K562 (cell line): ENCODE measurements around the gene HSPA2. TPM values are rescaled to one million over a fixed set of nuclear protein-coding genes. Genes with fewer than 3 reads are reported as not detected.

Source experiments
- ARID2 ChIP-seq: fragments of 450-650 bp; IDR thresholded peaks from 2 replicates; pipeline ENCODE4 v1.6.1; 2017; ENCODE audit warnings: antibody characterized with exemption, mild to moderate bottlenecking
- ATF1 ChIP-seq, 2 experiments: fragments of 450-650 bp in 1 of 2; IDR thresholded peaks; 2 replicates each; pipeline ENCODE4 v1.6.1; 2016; ENCODE audit warnings: missing compliant biosample characterization in 1 of 2, missing genetic modification characterization in 1 of 2
- CBFA2T2 ChIP-seq: fragments of 450-650 bp; conservative IDR thresholded peaks from 2 replicates; pipeline ENCODE4 v1.6.1; 2017; ENCODE audit warnings: mild to moderate bottlenecking
- CC2D1A ChIP-seq: fragments of 450-650 bp; IDR thresholded peaks from 2 replicates; pipeline ENCODE4 v1.6.1; 2017; ENCODE audit warnings: mild to moderate bottlenecking
- ELF4 ChIP-seq: fragments of 450-650 bp; formaldehyde crosslinking; IDR thresholded peaks from 2 replicates; pipeline ENCODE4 v1.4.0; 2022; ENCODE audit warnings: missing genetic modification characterization
- HCFC1 ChIP-seq: IDR thresholded peaks from 2 replicates; pipeline ENCODE4 v1.6.1; 2012; ENCODE audit warnings: low read depth, low read length, improper control_type of control experiment
- HDAC6 ChIP-seq: IDR thresholded peaks from 2 replicates; pipeline ENCODE4 v1.6.1; 2012; ENCODE audit warnings: low read depth, mild to moderate bottlenecking, control low read depth, inconsistent platforms, low read length, moderate library complexity
- KLF16 ChIP-seq: IDR thresholded peaks from 2 replicates; pipeline ENCODE4 v1.6.1; 2016; ENCODE audit warnings: antibody characterized with exemption
- NR2C2 ChIP-seq, 2 experiments: fragments of 200-800 bp in 1 of 2; sonication (Bioruptor generic) in 1 of 2; sonication (generic) in 1 of 2; formaldehyde crosslinking in 1 of 2; IDR thresholded peaks; 2 replicates each; pipeline versions ENCODE4 v1.6.1 to v1.8.0; 2016 to 2022; ENCODE audit warnings: mild to moderate bottlenecking in 1 of 2, missing compliant biosample characterization in 1 of 2, missing genetic modification characterization in 1 of 2, missing genetic modification reagents in 1 of 2
- TRIM28 ChIP-seq: fragments of 450-650 bp; IDR thresholded peaks from 2 replicates; pipeline ENCODE4 v1.6.1; 2017
- ZBED1 ChIP-seq: IDR thresholded peaks from 2 replicates; pipeline ENCODE4 v1.6.1; 2014
- ZNF41 ChIP-seq: fragments of 250-450 bp; sonication (Bioruptor Pico); conservative IDR thresholded peaks from 2 replicates; pipeline ENCODE4 v1.4.0; 2020; ENCODE audit warnings: mild to moderate bottlenecking
- ZNF644 ChIP-seq: fragments of 200-800 bp; sonication (Bioruptor generic); IDR thresholded peaks from 2 replicates; pipeline ENCODE4 v1.6.1; 2016; ENCODE audit warnings: low read depth, missing genetic modification characterization, missing compliant biosample characterization
- ZNF707 ChIP-seq: fragments of 250-450 bp; sonication (Bioruptor Pico); conservative IDR thresholded peaks from 2 replicates; pipeline ENCODE4 v1.8.0; 2022; ENCODE audit warnings: inconsistent platforms, mild to moderate bottlenecking, moderate library complexity
- ZNF785 ChIP-seq: fragments of 250-450 bp; sonication (Bioruptor Pico); IDR thresholded peaks from 2 replicates; pipeline ENCODE4 v1.4.0; 2020; ENCODE audit warnings: mild to moderate bottlenecking
- polyA plus RNA-seq, 8 experiments: library from polyadenylated mRNA; depleted of rRNA in 4 of 8; stranded (reverse) in 5 of 8; unstranded in 3 of 8; fragments of >200 nt; fragmentation: Nextera tagmentation in 2 of 8; fragmentation: Illumina TruSeq in 1 of 8; extraction: Ambion mirVana in 2 of 8; extraction: Trizol in 1 of 8; gene quantifications; 2 replicates each; pipeline versions ENCODE4 v1.2.1 to v1.2.3, GENCODE V29; 2011 to 2014; ENCODE audit warnings: inconsistent platforms in 1 of 8, missing spikeins in 1 of 8
- total RNA-seq, 7 experiments: library from RNA; depleted of rRNA in 6 of 7; stranded (reverse); fragments of >200 nt in 6 of 7; fragmentation: Illumina TruSeq in 2 of 7; extraction: Trizol in 2 of 7; gene quantifications; 2 replicates each; pipeline versions ENCODE4 v1.2.1 to v1.2.3, GENCODE V29; 2011 to 2021; ENCODE audit warnings: low replicate concordance in 1 of 7
- TF ChIP-seq, protein P1 (sequence below): sonication (generic); formaldehyde crosslinking; IDR thresholded peaks from 2 replicates; pipeline ENCODE4 v1.9.0; 2022; ENCODE audit warnings: mild to moderate bottlenecking, missing genetic modification reagents
- TF ChIP-seq, protein P2 (sequence below): sonication (generic); formaldehyde crosslinking; IDR thresholded peaks from 2 replicates; pipeline ENCODE4 v1.5.0; 2020; ENCODE audit warnings: missing genetic modification reagents
- TF ChIP-seq, protein P3 (sequence below): sonication (generic); formaldehyde crosslinking; IDR thresholded peaks from 2 replicates; pipeline ENCODE4 v1.8.0; 2022; ENCODE audit warnings: mild to moderate bottlenecking, missing genetic modification reagents
- TF ChIP-seq, protein P4 (sequence below): fragments of 250-450 bp; sonication (Bioruptor Pico); IDR thresholded peaks from 2 replicates; pipeline ENCODE4 v1.5.0; 2020; ENCODE audit warnings: mild to moderate bottlenecking
- TF ChIP-seq, protein P5 (sequence below): fragments of 450-650 bp; IDR thresholded peaks from one replicate; pipeline ENCODE4 v1.6.1; 2018; ENCODE audit warnings: mild to moderate bottlenecking, moderate library complexity; ENCODE audit not compliant: partially characterized antibody

The HSPA2 gene
- total and polyA plus RNA-seq, 9 of the 15 experiments (the other 6 are each of a cell fraction or from before 2014, with no cell fraction given), result not detected

DNA sequence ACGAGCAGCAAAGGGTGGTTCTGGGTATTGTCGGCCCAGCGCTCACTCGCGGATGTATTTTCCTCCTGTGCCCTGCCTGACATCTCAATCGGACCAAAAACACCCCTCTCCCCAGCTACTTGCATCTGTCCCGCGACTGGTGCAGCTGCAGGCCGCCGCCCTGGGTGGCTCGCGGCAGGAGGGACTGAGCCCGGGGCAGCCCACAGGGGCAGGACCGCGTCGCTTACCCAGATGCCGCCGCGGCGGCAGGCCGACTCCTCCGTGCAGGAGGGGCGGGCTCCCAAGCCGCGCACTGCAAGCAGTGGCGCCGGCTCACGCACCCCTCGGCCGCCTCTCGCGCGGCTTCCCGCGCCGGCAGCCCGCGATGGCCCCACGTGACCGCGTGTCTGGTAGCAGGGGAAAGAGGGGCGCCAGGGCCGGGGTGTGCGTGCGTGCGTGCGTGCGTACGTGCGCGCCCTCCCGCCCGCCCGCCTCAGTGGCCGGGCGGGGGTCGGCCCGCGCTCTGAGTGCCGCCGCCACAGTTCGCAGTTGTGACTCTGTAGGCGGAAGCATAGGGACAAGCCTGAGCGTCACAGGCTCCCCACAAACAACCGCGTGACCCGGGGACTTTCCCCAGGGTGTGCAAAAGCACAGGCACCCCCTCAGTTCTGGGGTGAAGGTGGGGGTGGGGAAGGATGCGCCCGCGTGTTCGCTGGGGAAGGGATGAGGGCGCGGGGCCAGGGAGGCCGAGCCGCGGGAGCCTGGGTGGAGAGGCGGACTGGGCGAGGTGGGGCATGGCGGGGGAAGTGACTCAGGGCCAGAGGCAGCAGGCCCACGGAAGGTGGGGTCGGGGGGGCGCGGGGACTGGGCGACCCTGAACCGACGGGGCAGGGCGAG is 36.9 kb upstream of the HSPA2 start, which contains the start of gene ZBTB25 (continued):
- TF ChIP-seq, protein P1, sequence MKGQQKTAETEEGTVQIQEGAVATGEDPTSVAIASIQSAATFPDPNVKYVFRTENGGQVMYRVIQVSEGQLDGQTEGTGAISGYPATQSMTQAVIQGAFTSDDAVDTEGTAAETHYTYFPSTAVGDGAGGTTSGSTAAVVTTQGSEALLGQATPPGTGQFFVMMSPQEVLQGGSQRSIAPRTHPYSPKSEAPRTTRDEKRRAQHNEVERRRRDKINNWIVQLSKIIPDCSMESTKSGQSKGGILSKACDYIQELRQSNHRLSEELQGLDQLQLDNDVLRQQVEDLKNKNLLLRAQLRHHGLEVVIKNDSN (CRISPR knock-in tag), result peak; percentile 89
- TF ChIP-seq CBFA2T2 (no peak), CC2D1A (no peak), ZNF707 (no peak), ARID2 (no peak), TRIM28 (no peak), NR2C2 (CRISPR knock-in tag; IDR thresholded peaks at IDR 0.05) (no peak), NR2C2 (tag; IDR thresholded peaks at IDR 0.05) (peak; percentile 43; the same call in 1 of the 2 replicates), ZNF785 (no peak), HCFC1 (no peak), ELF4 (CRISPR knock-in tag) (0 out of 2 replicates have a peak, but pooled peaks have one; percentile 13), KLF16 (no peak), ZBED1 (no peak), ZNF644 (tag) (no peak), ATF1 (CRISPR knock-in tag; IDR thresholded peaks at IDR 0.05) (no peak), ATF1 (tag; IDR thresholded peaks at IDR 0.05) (peak; percentile 8; the same call in 1 of the 2 replicates), ZNF41 (no peak), HDAC6 (no peak)
- TF ChIP-seq, protein P2, sequence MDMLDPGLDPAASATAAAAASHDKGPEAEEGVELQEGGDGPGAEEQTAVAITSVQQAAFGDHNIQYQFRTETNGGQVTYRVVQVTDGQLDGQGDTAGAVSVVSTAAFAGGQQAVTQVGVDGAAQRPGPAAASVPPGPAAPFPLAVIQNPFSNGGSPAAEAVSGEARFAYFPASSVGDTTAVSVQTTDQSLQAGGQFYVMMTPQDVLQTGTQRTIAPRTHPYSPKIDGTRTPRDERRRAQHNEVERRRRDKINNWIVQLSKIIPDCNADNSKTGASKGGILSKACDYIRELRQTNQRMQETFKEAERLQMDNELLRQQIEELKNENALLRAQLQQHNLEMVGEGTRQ (CRISPR knock-in tag), result peak; percentile 88
- TF ChIP-seq, protein P3, sequence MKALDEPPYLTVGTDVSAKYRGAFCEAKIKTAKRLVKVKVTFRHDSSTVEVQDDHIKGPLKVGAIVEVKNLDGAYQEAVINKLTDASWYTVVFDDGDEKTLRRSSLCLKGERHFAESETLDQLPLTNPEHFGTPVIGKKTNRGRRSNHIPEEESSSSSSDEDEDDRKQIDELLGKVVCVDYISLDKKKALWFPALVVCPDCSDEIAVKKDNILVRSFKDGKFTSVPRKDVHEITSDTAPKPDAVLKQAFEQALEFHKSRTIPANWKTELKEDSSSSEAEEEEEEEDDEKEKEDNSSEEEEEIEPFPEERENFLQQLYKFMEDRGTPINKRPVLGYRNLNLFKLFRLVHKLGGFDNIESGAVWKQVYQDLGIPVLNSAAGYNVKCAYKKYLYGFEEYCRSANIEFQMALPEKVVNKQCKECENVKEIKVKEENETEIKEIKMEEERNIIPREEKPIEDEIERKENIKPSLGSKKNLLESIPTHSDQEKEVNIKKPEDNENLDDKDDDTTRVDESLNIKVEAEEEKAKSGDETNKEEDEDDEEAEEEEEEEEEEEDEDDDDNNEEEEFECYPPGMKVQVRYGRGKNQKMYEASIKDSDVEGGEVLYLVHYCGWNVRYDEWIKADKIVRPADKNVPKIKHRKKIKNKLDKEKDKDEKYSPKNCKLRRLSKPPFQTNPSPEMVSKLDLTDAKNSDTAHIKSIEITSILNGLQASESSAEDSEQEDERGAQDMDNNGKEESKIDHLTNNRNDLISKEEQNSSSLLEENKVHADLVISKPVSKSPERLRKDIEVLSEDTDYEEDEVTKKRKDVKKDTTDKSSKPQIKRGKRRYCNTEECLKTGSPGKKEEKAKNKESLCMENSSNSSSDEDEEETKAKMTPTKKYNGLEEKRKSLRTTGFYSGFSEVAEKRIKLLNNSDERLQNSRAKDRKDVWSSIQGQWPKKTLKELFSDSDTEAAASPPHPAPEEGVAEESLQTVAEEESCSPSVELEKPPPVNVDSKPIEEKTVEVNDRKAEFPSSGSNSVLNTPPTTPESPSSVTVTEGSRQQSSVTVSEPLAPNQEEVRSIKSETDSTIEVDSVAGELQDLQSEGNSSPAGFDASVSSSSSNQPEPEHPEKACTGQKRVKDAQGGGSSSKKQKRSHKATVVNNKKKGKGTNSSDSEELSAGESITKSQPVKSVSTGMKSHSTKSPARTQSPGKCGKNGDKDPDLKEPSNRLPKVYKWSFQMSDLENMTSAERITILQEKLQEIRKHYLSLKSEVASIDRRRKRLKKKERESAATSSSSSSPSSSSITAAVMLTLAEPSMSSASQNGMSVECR (CRISPR knock-in tag), result peak; percentile 16; the same call in 1 of the 2 replicates
- TF ChIP-seq, protein P4, sequence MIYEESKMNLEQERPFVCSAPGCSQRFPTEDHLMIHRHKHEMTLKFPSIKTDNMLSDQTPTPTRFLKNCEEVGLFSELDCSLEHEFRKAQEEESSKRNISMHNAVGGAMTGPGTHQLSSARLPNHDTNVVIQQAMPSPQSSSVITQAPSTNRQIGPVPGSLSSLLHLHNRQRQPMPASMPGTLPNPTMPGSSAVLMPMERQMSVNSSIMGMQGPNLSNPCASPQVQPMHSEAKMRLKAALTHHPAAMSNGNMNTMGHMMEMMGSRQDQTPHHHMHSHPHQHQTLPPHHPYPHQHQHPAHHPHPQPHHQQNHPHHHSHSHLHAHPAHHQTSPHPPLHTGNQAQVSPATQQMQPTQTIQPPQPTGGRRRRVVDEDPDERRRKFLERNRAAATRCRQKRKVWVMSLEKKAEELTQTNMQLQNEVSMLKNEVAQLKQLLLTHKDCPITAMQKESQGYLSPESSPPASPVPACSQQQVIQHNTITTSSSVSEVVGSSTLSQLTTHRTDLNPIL (CRISPR knock-in tag), result no peak
- TF ChIP-seq, protein P5, sequence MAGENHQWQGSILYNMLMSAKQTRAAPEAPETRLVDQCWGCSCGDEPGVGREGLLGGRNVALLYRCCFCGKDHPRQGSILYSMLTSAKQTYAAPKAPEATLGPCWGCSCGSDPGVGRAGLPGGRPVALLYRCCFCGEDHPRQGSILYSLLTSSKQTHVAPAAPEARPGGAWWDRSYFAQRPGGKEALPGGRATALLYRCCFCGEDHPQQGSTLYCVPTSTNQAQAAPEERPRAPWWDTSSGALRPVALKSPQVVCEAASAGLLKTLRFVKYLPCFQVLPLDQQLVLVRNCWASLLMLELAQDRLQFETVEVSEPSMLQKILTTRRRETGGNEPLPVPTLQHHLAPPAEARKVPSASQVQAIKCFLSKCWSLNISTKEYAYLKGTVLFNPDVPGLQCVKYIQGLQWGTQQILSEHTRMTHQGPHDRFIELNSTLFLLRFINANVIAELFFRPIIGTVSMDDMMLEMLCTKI, result no peak
